GM21515 (cell line): ENCODE results near the gene TMEM69.
"Not testable (repeated sequence)": the region's sequence is repeated elsewhere in the genome, so short reads cannot be mapped to it uniquely, and the experiment has no call there.

ENCODE experiments used
- ATAC-seq: cut with Tn5 transposase; IDR thresholded peaks from one replicate; pipeline ENCODE4 v1.9.1; 2021; ENCODE audit not compliant: unreplicated experiment

The TMEM69 gene

GRCh38 chr1:45730075-45730779 lies 42.2 kb downstream of the TMEM69 start:
- ATAC-seq: no peak

GRCh38 chr1:45730780-45731319 lies 42.9 kb downstream of the TMEM69 start:
- ATAC-seq: no peak

- no peak for ATAC-seq
Observed at GRCh38 chr1:45739137-45739536, 51.2 kb downstream of the TMEM69 start.

- ATAC-seq: not testable (repeated sequence)
Observed at GRCh38 chr1:45739641-45740156, 51.7 kb downstream of the TMEM69 start.
